Measurements from ENCODE around the gene PPP1CB.
"Not testable (repeated sequence)": the region's sequence is repeated elsewhere in the genome, so short reads cannot be mapped to it uniquely, and the experiment has no call there.

The PPP1CB gene

GRCh38 chr2:28751252-28751955, at the start of gene PPP1CB:
Gene PPP1CB (plus strand): TSS chr2:28751830. CDS start chr2:28752125, 295 bp downstream.
- peak; percentile 89 for DNase-seq

GRCh38 chr2:28702415-28702861, 49.2 kb upstream of the PPP1CB start:
- no peak for DNase-seq

GRCh38 chr2:28702878-28703277, 48.8 kb upstream of the PPP1CB start:
- DNase-seq = no peak

DNA sequence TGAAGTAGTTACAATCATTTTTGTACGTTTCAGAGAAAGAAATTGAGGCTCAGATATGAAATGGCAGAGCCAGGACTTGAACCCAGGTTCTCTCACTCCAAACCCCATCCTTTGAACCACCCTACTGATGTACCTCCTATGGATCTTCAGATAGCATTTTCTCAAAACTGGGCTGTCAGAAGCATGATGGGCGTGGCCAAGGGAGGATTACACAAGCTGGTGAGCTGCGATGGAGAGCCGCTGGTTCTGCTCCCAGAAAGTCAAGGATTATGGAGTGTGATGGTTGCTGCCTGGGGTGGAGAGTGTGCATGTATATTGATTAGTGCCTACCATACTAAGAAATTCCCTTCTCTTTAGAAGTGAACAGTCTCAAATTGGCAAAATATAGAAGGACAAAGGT, 47.0 kb upstream of the PPP1CB start:
- no peak for DNase-seq

DNA sequence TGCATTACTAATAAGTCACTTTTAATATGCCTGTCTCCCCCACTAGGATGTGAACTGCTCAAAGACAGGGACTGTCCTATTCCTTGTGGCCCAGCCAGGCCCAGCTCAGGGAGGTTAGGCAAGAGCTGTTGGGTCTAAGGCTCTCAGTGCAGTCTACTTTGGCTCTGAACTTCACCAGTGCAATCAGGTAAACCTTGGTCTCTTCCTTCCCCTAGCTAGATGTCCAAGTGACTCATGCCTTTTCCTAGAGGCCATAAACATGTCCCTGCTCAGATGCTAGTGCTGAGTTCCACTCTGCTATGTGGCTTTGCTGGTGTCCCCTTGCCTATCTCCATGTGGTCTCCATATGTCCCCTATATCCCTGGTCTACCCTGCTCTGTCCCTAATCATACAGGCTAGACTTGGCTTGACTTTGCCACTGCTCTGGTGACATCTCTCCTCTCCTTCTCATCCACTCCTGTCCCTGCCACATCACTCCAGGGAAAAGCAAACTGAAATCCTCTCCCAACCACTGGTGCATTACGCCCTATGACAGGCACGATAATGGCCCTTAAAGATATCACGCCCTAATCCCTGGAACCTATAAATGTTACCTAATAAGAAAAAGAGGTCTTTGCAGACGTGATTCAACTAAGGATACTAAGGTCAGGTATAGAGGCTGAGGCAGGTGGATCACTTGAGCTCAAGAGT, 45.7 kb upstream of the PPP1CB start:
- DNase-seq = no peak

GRCh38 chr2:28707592-28707991, 44.0 kb upstream of the PPP1CB start:
- DNase-seq = no peak

DNA sequence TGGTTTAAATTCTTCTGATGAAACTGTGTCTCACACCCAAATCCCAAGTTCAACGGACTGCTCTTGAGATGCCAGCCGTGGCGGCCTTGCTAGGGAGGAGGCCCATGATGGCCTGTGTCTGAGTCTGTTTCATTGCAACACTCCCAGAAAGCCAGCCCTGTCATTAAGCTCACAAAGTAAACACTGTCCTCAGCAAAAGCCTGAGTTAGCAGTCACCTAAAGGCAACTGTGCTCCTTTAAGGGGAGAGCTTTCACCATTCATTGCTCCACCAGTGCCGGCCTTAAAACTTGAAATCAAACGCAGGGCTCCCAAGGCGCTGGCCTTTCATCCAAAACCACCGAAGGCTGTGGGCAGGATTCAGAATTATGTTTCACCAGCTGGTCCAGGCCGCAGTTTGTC, 42.5 kb upstream of the PPP1CB start:
- no peak for DNase-seq

DNA sequence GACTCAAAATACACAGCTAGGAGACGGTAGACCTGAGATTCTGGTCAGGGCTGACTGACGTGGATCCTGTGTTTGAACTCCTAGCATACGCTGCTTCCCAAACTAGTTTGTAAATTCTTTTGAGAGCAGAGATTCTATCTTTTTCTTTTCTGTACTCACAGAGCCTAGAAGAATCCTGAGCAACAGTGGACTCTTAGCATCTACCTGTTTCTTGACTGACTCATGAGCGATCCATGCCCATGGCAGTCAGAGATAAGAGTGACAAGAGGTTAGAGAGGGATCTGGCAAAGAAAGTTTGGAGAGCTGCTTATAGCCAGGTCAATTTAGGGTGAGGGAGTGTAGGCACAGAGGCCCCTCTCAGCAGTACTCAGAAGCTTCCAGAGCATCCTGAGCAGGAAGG, 41.1 kb upstream of the PPP1CB start:
- no peak for DNase-seq

DNA sequence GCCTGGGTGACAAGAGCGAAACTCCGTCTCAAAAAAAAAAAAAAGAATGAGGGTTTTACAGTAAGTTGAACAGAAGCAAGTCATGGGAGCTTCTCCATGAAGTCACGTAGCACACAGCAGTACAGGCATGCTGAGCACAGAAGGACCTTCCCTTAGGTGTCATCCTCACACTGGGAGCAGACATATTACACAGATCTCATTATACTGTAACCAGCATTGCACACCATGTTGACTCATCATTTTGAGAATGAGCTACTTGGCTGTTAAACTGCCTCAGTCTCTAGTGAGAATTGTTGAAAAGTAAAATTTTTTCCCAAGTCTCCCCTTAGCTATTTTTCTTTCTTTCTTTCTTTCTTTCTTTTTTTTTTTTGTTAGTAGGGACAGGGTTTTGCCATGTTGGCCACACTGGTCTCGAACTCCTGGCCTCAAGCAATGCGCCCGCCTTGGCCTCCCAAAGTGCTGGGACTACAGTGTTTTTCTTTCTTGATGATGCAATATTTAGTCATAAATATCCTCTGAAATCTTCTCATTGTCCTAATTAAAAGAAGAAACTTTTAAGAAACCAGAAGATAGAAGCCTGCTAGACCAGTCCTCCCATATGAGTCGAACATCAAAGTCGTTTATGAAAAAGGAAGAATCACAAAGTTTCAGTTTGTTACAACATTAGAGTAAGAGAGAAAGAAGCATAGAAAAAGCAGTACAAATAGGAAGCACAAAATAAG, 37.9 kb upstream of the PPP1CB start:
- no peak for DNase-seq

DNA sequence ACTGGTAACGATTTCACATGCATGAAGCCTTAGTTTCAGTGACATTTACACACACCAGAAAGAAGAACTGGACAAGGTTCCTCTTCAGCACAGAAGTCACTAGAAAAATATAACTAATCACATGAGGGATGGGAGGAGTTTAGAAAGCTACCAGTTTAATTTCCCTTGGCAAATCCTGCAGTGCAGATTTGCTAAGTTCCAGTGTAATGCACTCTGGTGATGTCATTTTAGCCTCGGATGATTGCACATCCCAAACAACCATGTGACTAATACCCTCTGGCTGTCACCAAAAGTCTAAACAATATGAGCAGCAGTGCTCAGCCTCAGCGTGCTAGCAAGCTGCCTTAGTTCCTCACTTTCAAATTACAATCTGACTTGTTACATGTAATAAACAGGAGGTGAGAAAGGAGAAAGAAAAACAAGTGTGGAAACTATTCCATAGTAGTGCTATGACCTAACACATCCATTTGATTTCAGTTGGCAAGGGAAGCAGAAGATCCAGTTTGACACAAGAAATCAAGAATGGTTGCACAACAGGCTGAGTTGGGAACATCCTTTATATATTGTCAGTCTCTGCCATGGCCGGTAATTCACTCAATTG, 35.3 kb upstream of the PPP1CB start:
- no peak for DNase-seq

- DNase-seq = no peak
These were observed 34.3 kb upstream of the PPP1CB start for GRCh38 chr2:28717339-28717758.

GRCh38 chr2:28720345-28720744, 31.3 kb upstream of the PPP1CB start:
- DNase-seq = no peak

DNA sequence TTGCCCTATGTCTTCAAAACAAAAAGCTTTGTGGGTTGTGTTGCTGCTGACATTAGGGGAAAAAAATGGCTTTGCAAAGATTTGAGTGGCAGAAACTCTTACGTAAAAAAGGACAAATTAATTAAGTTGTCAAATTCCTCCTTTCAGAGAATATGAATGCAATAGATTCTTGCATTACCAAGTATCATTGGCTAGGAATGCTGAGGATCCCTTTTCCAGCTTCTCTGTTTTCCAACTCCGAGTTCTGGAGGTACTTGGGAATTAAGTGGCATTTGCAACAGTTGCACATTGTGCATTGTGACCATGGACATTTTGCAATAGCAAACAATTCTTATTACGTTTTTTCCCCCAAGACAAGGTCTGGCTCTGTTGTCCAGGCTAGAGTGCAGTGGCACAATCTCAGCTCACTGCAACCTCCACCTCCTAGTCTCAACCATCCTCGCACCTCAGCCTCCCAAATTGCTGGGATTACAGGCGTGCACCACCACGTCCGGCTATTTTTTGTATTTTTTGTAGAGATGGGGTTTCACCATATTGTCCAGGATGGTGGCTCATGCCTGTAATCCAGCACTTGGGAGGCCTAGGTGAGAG, 29.9 kb upstream of the PPP1CB start:
- no peak for DNase-seq

DNA sequence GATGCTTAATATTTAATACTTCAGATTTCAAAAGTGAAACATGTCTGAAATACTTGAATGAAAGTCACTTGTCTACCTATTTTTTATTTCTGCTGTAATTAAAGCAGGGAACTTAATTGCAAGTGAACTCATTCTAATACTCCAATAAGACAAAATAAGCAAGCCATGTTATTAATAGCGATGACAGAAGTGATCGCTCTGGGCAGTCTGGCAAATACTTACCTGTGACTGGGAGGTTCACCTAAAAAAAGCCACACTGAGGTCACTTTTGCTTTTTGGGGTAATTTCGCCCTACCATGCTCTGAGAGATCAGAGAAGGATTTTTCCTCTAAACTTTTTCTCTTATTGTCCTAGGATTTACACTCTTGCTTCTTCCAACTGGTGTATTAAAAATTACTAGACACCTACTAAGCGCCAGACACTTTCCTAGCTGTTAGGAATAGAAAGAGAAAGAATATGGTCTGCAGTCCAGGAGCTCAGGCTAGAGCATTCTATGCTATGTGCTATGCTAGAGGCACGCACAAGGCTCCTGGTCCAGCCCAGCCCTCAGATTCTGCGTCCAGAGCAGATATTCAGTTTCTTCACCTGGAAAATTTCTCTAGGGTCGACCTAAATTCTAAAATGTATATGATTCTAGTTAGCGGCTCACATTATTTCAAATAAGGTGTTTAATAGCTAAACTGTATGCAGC, 26.5 kb upstream of the PPP1CB start:
- DNase-seq = no peak

DNA sequence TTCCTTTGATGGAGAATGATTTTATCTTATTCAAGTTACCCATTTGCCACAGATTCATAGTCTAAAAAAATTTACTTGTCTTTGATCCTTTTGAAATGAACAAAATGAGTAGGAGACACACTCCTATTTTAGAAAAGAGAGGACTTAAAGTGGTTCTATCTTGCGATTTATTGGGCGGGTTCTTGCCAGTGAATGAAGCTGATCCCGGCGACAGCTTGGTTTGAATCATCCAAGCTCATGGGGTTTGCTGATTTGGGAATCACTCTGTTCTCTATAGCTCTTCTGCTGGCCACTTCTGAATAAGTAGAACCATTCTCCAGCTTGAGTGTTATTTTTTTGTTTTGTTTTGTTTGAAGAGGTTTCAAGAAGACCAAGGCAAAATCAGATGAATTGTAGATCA, 25.5 kb upstream of the PPP1CB start:
- no peak for DNase-seq

DNA sequence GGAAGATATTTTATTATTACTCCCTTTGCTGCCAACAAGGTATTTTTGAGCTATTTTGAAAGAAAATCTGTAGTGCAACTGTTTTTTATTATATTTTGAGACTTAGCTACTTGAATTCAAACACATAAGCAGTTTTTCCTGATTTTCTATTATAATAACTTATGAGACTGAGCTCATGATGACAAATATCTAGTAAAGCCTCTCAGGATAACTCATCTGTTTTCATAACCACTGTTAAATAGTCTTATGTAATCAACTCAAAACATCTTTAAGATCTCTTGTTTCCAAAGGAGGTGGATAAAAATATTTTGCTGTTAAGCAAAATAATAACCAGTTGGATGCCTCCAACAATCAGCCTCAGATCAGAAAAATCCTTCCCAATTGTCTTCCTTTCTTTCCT, 21.9 kb upstream of the PPP1CB start:
- no peak for DNase-seq

DNA sequence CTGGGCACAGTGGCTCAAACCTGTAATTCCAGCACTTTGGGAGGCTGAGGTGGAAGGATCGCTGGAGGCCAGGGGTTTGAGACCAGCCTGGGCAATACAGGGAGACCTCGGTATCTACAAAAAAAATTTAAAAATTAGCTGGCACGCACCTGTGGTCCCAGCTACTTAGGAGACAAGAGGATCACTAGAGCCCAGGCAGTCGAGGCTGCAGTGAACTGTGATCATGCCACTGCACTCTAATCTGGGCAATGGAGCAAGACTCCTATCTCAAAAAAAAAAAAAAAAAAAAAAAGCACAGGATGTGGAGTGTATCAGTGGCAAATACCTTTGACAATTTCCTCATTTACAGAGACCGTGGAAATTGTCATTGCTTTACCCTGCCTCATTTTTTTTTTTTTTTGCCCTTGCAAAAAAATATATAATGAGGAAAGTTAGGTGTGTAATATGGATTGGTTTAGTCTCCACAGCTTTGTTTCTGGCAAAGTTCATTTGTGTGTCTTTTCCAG, 20.9 kb upstream of the PPP1CB start:
- no peak for DNase-seq

DNA sequence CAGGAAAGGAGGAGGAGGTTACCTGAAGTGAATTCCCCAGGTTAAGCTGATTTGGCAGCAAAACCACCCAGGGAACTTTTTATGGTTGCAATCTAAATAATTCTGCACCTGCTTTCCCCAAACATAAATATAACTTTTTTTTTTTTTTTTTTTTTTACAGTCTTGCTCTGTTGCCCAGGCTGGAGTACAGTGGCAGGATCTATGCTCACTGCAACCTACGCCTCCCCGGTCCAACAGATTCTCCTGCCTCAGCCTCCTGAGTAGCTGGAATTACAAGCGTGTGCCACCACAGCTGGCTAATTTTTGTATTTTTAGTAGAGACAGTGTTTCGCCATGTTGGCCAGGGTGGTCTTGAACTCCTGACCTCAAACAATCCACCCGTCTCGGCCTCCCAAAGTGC, 16.1 kb upstream of the PPP1CB start:
- no peak for DNase-seq

GRCh38 chr2:28736034-28736433, 15.6 kb upstream of the PPP1CB start:
- peak; percentile 68 for DNase-seq

GRCh38 chr2:28737655-28738054, 14.0 kb upstream of the PPP1CB start:
- DNase-seq = no peak

DNA sequence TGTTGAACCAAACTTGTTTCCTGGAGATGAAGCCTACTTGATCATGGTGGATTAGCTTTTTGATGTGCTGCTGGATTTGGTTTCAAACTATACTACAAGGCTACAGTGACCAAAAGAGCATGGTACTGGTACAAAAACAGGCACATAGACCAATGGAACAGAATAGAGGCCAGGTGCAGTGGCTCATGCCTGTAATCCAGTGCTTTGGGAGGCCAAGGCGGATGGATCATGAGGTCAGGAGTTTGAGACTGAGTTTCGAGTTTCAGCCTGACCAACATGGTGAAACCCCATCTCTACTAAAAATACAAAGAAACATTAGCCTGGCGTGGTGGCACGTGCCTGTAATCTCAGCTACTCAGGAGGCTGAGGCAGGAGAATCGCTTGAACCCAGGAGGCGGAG, 9.0 kb upstream of the PPP1CB start:
- DNase-seq = not testable (repeated sequence)

DNA sequence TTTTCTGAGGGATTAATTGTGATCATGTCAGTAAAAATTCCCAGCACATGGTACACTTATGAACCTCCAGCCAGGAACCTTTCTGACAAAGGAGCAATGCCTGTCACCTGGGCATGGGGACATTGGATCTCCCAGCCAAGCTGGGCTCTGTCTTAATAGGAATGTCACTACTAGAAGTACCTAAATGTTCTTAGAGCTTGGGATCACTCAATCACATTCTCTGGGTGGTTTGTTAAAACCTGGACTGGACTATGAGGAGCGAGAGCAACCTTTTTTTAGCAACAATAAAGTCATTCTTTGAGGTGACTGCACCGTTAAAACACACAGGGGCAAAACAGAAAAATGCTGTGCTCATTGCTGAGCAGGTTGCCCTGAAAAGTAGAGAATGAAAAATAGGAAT, 6.4 kb upstream of the PPP1CB start:
- no peak for DNase-seq

Measured in DMS 273 treated with DMSO at 0.1 percent for 48 hours (cell line).